A549 (cell line): ENCODE results near the gene SNX30. TPM values are rescaled to one million over a fixed set of nuclear protein-coding genes. Genes with fewer than 3 reads are reported as not detected.
"Not testable (repeated sequence)": the region's sequence is repeated elsewhere in the genome, so short reads cannot be mapped to it uniquely, and the experiment has no call there.

Experiments used
- ATAC-seq, 2 experiments: fragments of 200-7000 bp in 1 of 2; fragments of >200 bp in 1 of 2; cut with Nextera tagmentation in 1 of 2; cut with Tn5 transposase in 1 of 2; 3 replicates each; pipeline versions ENCODE4 v1.8.0 to v1.9.1; 2018 to 2020; ENCODE audit warnings: mild to moderate bottlenecking in 1 of 2, moderate library complexity in 1 of 2
- CTCF ChIA-PET: fragments of 300-600 bp; sonication (Branson Sonifier 250); formaldehyde crosslinking; extraction: SDS; loops from one replicate; lab custom pipeline; 2021; ENCODE audit warnings: antibody characterized with exemption, inconsistent platforms; lab: Yijun Ruan, JAX
- POLR2A ChIA-PET: fragments of 350-600 bp; formaldehyde crosslinking; extraction: SDS; loops from one replicate; lab custom pipeline; 2021; ENCODE audit warnings: antibody characterized with exemption, inconsistent platforms; lab: Yijun Ruan, JAX
- DNase-seq, 2 experiments: peaks; one replicate each; pipeline versions ENCODE4 v3.0.0 to v3.0.0-alpha.2; 2011 to 2016; ENCODE audit warnings: low read depth in 1 of 2, low spot score in 1 of 2
- FAIRE-seq: peaks from 2 replicates; lab custom pipeline; 2011; peaks lifted over from hg19 to GRCh38; lab: Jason Lieb, UNC
- H3K27ac ChIP-seq, 2 experiments: fragments of >200 bp; sonication (Bioruptor Twin); formaldehyde crosslinking; 3 replicates each; pipeline ENCODE4 v1.5.1; 2016 to 2017
- H3K4me1 ChIP-seq: fragments of >200 bp; sonication (Bioruptor Twin); formaldehyde crosslinking; 3 replicates; pipeline ENCODE4 v1.6.1; 2016
- H3K4me2 ChIP-seq: fragments of >200 bp; sonication (Bioruptor Twin); formaldehyde crosslinking; 3 replicates; pipeline ENCODE4 v1.6.1; 2016
- H3K4me3 ChIP-seq: fragments of >200 bp; sonication (Bioruptor Twin); formaldehyde crosslinking; 3 replicates; pipeline ENCODE4 v1.5.1; 2016
- H3K9me3 ChIP-seq: fragments of >200 bp; sonication (Bioruptor Twin); formaldehyde crosslinking; 3 replicates; pipeline ENCODE4 v1.6.1; 2016
- BHLHE40 ChIP-seq: IDR thresholded peaks from 2 replicates; pipeline ENCODE4 v1.6.1; 2012; ENCODE audit warnings: low read depth, low read length, inconsistent platforms
- CEBPB ChIP-seq, 2 experiments: fragments of >200 bp in 1 of 2; sonication (Bioruptor Twin) in 1 of 2; formaldehyde crosslinking in 1 of 2; IDR thresholded peaks; 2 replicates each; pipeline ENCODE4 v1.6.1; 2012 to 2016
- CHD4 ChIP-seq: fragments of 200-600 bp; sonication (generic); IDR thresholded peaks from 2 replicates; pipeline ENCODE4 v1.6.1; 2016; ENCODE audit warnings: antibody characterized with exemption, mild to moderate bottlenecking, borderline replicate concordance
- EHMT2 ChIP-seq: fragments of 200-600 bp; sonication (generic); IDR thresholded peaks from 2 replicates; pipeline ENCODE4 v1.6.1; 2016; ENCODE audit warnings: antibody characterized with exemption, low read depth, mild to moderate bottlenecking, moderate library complexity
- EP300 ChIP-seq, 2 experiments: fragments of >200 bp; sonication (Bioruptor Twin); formaldehyde crosslinking; IDR thresholded peaks; 2 replicates in 1 of 2; 3 replicates in 1 of 2; pipeline ENCODE4 v1.6.1; 2016 to 2017
- FOSB ChIP-seq: fragments of 250-450 bp; sonication (Bioruptor Pico); IDR thresholded peaks from 2 replicates; pipeline ENCODE4 v1.5.0; 2020; ENCODE audit warnings: mild to moderate bottlenecking, moderate library complexity
- FOSL2 ChIP-seq, 2 experiments: fragments of 450-650 bp in 1 of 2; fragments of >200 bp in 1 of 2; sonication (Bioruptor Twin) in 1 of 2; formaldehyde crosslinking; IDR thresholded peaks; 2 replicates each; pipeline versions ENCODE4 v1.5.0 to v1.6.1; 2016 to 2020; ENCODE audit warnings: mild to moderate bottlenecking in 1 of 2, moderate library complexity in 1 of 2
- HEYL ChIP-seq: fragments of 250-450 bp; sonication (Bioruptor Pico); IDR thresholded peaks from 2 replicates; pipeline ENCODE4 v1.8.0; 2021; ENCODE audit warnings: mild to moderate bottlenecking, moderate library complexity
- HOXA7 ChIP-seq: fragments of 250-450 bp; sonication (Bioruptor Pico); IDR thresholded peaks from 2 replicates; pipeline ENCODE4 v1.5.0; 2020; ENCODE audit warnings: mild to moderate bottlenecking, moderate library complexity
- HOXB13 ChIP-seq: fragments of 250-450 bp; sonication (Bioruptor Pico); IDR thresholded peaks from 2 replicates; pipeline ENCODE4 v1.5.0; 2020; ENCODE audit warnings: low read depth, mild to moderate bottlenecking, moderate library complexity
- KDM1A ChIP-seq: fragments of 200-600 bp; sonication (generic); IDR thresholded peaks from 2 replicates; pipeline ENCODE4 v1.6.1; 2016; ENCODE audit warnings: low read depth, mild to moderate bottlenecking
- MAFK ChIP-seq: fragments of 450-650 bp; IDR thresholded peaks from 2 replicates; pipeline ENCODE4 v1.6.1; 2014; ENCODE audit not compliant: partially characterized antibody
- NFE2L2 ChIP-seq: fragments of 150-350 bp; conservative IDR thresholded peaks from 2 replicates; pipeline ENCODE4 v1.6.1; 2014; ENCODE audit warnings: low read length
- POLR2A ChIP-seq: IDR thresholded peaks from 2 replicates; pipeline ENCODE4 v1.6.1; 2012; ENCODE audit warnings: mild to moderate bottlenecking, low read length
- POLR2AphosphoS2 ChIP-seq: conservative IDR thresholded peaks from 2 replicates; pipeline ENCODE4 v1.6.1; 2012; ENCODE audit warnings: low read length, improper control_type of control experiment, inconsistent platforms
- RCOR1 ChIP-seq: fragments of 150-350 bp; IDR thresholded peaks from 2 replicates; pipeline ENCODE4 v1.6.1; 2014; ENCODE audit warnings: antibody characterized with exemption, low read length, low read depth
- SREBF2 ChIP-seq: fragments of 450-650 bp; IDR thresholded peaks from 2 replicates; pipeline ENCODE4 v1.6.1; 2014; ENCODE audit warnings: mild to moderate bottlenecking, moderate library complexity
- ZC3H11A ChIP-seq: fragments of 450-650 bp; IDR thresholded peaks from 2 replicates; pipeline ENCODE4 v1.6.1; 2014; ENCODE audit warnings: antibody characterized with exemption, mild to moderate bottlenecking
- ZFP36 ChIP-seq: fragments of 450-650 bp; IDR thresholded peaks from 2 replicates; pipeline ENCODE4 v1.6.1; 2014; ENCODE audit warnings: borderline replicate concordance; ENCODE audit not compliant: partially characterized antibody
- ZNF302 ChIP-seq: fragments of 250-450 bp; sonication (Bioruptor Pico); IDR thresholded peaks from 2 replicates; pipeline ENCODE4 v1.9.0; 2021; ENCODE audit warnings: inconsistent platforms, mild to moderate bottlenecking, moderate library complexity
- WGBS: methylation state at CpG from one replicate; pipeline ENCODE4 v1.1.6; 2017; ENCODE audit errors: missing lambda C conversion rate; 5-methylcytosine and 5-hydroxymethylcytosine counted together
- polyA plus RNA-seq, 4 experiments: library from polyadenylated mRNA; depleted of rRNA in 3 of 4; stranded (reverse); fragments of >200 nt; fragmentation: RNase III in 1 of 4; extraction: RNeasy Plus Mini Kit Qiagen cat#74134 plus additional on column Dnase treatment in 1 of 4; gene quantifications; 2 replicates in 3 of 4; 3 replicates in 1 of 4; pipeline ENCODE4 v1.2.3, GENCODE V29; 2011 to 2017
- TF ChIP-seq, protein P1 (sequence below): IDR thresholded peaks from 2 replicates; pipeline ENCODE4 v1.6.1; 2012; ENCODE audit warnings: low read depth, borderline replicate concordance
- TF ChIP-seq, protein P2 (sequence below): fragments of 200-600 bp; sonication (generic); IDR thresholded peaks from 2 replicates; pipeline ENCODE4 v1.6.1; 2016; ENCODE audit warnings: antibody characterized with exemption, mild to moderate bottlenecking, moderate library complexity
- TF ChIP-seq, protein P3 (sequence below): IDR thresholded peaks from 2 replicates; pipeline ENCODE4 v1.6.1; 2012
- TF ChIP-seq, protein P4 (sequence below): fragments of >200 bp; sonication (Bioruptor Twin); formaldehyde crosslinking; IDR thresholded peaks from 3 replicates; pipeline ENCODE4 v1.6.1; 2016
- TF ChIP-seq, protein P5 (sequence below): fragments of >200 bp; sonication (Bioruptor Twin); formaldehyde crosslinking; IDR thresholded peaks from 2 replicates; pipeline ENCODE4 v1.6.1; 2016

Gene SNX30
- polyA plus RNA-seq, 2 of the 4 experiments (the other 2 are of a cell fraction): 3.1 to 3.6 TPM

DNA sequence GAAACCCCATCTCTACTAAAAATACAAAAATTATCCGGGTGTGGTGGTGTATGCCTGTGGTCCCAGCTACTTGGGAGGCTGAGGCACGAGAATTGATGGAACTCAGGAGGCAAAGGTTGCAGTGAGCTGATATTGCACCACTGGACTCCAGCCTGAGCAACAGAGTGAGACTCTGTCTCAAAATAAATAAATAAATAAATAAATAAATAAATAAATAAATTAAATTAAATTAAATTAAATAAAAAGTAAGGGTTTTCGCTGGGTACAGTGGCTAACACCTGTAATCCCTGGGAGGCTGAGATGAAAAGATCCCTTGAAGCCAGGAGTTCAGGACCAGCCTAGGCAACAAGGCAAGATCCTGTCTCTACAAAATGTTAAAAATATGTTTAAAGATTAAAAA lies 27.8 kb upstream of the SNX30 start:
- H3K4me3 ChIP-seq, ATAC-seq, H3K4me2 ChIP-seq, DNase-seq, H3K27ac ChIP-seq, FAIRE-seq, POLR2A ChIA-PET, H3K9me3 ChIP-seq, H3K4me1 ChIP-seq: not testable (repeated sequence)
- WGBS: 48% methylated on average over 3 of the region's 3 CpGs
- CTCF ChIA-PET: interaction anchor here (0.9 to 2.0 kb wide), 3 partner anchors 11 to 25 kb away, joined by 4 to 5 read pairs (median 4); no protein-coding TSS in a partner anchor

DNA sequence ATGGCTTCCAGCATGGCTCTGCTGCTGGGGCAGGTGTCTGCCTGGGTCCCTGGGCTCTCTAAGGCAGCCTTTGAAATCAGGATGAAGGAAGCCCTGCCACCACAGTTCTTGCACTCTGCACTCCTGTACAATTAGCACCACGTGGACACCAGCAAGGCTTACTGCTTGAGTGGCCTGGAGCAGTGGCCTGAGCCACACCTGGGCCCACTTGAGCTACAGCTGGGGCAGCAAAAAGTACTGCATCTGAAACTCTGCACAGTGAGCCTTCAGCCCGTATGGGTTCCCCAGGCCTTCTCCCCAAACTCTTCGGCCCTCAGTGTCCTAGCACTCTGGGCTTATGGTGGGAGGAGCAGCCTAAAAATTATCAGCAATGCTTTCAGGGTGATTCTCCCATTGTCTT lies 24.6 kb upstream of the SNX30 start:
- 59% methylated on average over 3 of the region's 3 CpGs for WGBS
- ATAC-seq: no peak
- DNase-seq: no peak
- TF ChIP-seq ZFP36 (no peak), ZNF302 (CRISPR knock-in tag) (no peak), FOSL2 (IDR thresholded peaks at IDR 0.05) (no peak), FOSL2 (CRISPR knock-in tag; IDR thresholded peaks at IDR 0.05) (no peak), POLR2A (no peak), EP300 (IDR thresholded peaks at IDR 0.05) (no peak)
- no peaks in the 10 kb centered on the region for H3K9me3 ChIP-seq
- no peak overlapping the region for H3K4me3 ChIP-seq
- no peak overlapping the region for H3K27ac ChIP-seq
- ChIA-PET CTCF (no interaction called here), POLR2A (no interaction called here)
- no peak for FAIRE-seq
- no peaks in the 10 kb centered on the region for H3K4me1 ChIP-seq
- H3K4me2 ChIP-seq: no peak overlapping the region

DNA sequence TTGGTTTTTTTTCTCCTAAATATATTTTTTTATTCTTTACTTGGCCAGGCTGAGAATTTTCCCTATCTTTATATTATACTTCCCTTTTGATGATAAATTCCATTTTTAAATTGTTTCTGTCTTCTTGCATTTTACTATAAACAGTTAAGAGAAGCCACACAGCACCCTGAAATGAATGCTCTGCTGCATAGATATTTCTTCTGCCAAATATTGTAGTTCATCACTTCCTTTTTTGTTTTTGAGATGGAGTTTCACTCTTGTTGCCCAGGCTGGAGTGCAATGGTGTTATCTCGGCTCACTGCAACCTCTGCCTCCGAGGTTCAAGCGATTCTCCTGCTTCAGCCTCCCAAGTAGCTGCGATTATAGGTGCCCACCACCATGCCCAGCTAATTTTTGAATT lies 24.1 kb upstream of the SNX30 start:
- H3K4me2 ChIP-seq: no peak overlapping the region
- H3K4me3 ChIP-seq: no peak overlapping the region
- no peak for TF ChIP-seq EHMT2
- TF ChIP-seq FOSB (CRISPR knock-in tag): no peak
- TF ChIP-seq RCOR1: no peak
- no peak for TF ChIP-seq KDM1A
- TF ChIP-seq CEBPB (IDR thresholded peaks at IDR 0.05): no peak
- no peak for TF ChIP-seq POLR2AphosphoS2
- ATAC-seq (no peak), FAIRE-seq (no peak), DNase-seq (no peak)
- POLR2A ChIA-PET: no interaction called here
- H3K9me3 ChIP-seq: no peaks in the 10 kb centered on the region
- no peak overlapping the region for H3K27ac ChIP-seq
- CTCF ChIA-PET: no interaction called here
- WGBS: 70% methylated on average over 4 of the region's 4 CpGs
- H3K4me1 ChIP-seq: peaks cover under 1% of the 10 kb centered on the region; the same call in 1 of the 3 replicates

DNA sequence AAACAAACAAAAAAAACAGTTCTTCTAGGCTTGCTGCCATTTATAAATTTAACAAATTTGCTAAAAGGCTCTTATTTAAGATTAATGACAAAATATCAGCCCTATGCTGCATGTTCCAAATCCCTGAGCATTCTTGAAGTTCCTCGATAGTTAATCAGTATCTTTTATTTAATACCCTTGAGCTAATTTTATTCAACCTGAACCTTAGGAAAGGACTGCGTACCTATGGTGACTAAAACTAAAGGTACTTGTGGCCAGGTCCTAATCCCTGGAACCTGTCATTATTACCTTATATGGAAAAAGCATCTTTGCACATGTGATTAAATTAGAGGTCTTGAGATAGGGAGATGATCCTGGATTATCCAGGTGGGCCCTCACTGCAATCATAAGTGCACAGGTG lies 22.2 kb upstream of the SNX30 start:
- H3K4me2 ChIP-seq: no peak overlapping the region
- peaks cover 5% of the 10 kb centered on the region; the same call in 1 of the 3 replicates for H3K4me1 ChIP-seq
- TF ChIP-seq, protein P1, sequence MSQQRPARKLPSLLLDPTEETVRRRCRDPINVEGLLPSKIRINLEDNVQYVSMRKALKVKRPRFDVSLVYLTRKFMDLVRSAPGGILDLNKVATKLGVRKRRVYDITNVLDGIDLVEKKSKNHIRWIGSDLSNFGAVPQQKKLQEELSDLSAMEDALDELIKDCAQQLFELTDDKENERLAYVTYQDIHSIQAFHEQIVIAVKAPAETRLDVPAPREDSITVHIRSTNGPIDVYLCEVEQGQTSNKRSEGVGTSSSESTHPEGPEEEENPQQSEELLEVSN: no peak
- TF ChIP-seq, protein P2, sequence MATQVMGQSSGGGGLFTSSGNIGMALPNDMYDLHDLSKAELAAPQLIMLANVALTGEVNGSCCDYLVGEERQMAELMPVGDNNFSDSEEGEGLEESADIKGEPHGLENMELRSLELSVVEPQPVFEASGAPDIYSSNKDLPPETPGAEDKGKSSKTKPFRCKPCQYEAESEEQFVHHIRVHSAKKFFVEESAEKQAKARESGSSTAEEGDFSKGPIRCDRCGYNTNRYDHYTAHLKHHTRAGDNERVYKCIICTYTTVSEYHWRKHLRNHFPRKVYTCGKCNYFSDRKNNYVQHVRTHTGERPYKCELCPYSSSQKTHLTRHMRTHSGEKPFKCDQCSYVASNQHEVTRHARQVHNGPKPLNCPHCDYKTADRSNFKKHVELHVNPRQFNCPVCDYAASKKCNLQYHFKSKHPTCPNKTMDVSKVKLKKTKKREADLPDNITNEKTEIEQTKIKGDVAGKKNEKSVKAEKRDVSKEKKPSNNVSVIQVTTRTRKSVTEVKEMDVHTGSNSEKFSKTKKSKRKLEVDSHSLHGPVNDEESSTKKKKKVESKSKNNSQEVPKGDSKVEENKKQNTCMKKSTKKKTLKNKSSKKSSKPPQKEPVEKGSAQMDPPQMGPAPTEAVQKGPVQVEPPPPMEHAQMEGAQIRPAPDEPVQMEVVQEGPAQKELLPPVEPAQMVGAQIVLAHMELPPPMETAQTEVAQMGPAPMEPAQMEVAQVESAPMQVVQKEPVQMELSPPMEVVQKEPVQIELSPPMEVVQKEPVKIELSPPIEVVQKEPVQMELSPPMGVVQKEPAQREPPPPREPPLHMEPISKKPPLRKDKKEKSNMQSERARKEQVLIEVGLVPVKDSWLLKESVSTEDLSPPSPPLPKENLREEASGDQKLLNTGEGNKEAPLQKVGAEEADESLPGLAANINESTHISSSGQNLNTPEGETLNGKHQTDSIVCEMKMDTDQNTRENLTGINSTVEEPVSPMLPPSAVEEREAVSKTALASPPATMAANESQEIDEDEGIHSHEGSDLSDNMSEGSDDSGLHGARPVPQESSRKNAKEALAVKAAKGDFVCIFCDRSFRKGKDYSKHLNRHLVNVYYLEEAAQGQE: no peak
- TF ChIP-seq, protein P3, sequence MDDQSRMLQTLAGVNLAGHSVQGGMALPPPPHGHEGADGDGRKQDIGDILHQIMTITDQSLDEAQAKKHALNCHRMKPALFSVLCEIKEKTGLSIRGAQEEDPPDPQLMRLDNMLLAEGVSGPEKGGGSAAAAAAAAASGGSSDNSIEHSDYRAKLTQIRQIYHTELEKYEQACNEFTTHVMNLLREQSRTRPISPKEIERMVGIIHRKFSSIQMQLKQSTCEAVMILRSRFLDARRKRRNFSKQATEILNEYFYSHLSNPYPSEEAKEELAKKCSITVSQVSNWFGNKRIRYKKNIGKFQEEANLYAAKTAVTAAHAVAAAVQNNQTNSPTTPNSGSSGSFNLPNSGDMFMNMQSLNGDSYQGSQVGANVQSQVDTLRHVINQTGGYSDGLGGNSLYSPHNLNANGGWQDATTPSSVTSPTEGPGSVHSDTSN: no peak
- TF ChIP-seq MAFK (no peak), HEYL (CRISPR knock-in tag) (no peak), POLR2AphosphoS2 (no peak), FOSL2 (IDR thresholded peaks at IDR 0.05) (no peak), FOSL2 (CRISPR knock-in tag; IDR thresholded peaks at IDR 0.05) (no peak), SREBF2 (no peak), ZNF302 (CRISPR knock-in tag) (no peak), CHD4 (no peak), ZC3H11A (no peak), HOXB13 (CRISPR knock-in tag) (no peak), NFE2L2 (no peak), BHLHE40 (no peak), HOXA7 (CRISPR knock-in tag) (no peak)
- TF ChIP-seq, protein P4, sequence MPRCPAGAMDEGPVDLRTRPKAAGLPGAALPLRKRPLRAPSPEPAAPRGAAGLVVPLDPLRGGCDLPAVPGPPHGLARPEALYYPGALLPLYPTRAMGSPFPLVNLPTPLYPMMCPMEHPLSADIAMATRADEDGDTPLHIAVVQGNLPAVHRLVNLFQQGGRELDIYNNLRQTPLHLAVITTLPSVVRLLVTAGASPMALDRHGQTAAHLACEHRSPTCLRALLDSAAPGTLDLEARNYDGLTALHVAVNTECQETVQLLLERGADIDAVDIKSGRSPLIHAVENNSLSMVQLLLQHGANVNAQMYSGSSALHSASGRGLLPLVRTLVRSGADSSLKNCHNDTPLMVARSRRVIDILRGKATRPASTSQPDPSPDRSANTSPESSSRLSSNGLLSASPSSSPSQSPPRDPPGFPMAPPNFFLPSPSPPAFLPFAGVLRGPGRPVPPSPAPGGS: no peak
- TF ChIP-seq, protein P5, sequence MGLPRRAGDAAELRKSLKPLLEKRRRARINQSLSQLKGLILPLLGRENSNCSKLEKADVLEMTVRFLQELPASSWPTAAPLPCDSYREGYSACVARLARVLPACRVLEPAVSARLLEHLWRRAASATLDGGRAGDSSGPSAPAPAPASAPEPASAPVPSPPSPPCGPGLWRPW: no peak
- TF ChIP-seq, all 56 proteins: peak for 0
- FAIRE-seq (no peak), DNase-seq (no peak), ATAC-seq (no peak)
- WGBS: 92% methylated on average over 2 of the region's 2 CpGs
- Histone ChIP-seq H3K4me3 (no peak overlapping the region), H3K9me3 (no peaks in the 10 kb centered on the region), H3K27ac (no peak overlapping the region)
- ChIA-PET CTCF (interaction anchor here (1.6 kb wide), 1 partner anchor 8 kb away, joined by 5 read pairs; no protein-coding TSS in a partner anchor), POLR2A (no interaction called here)
